ENCODE measurements around the gene CPT1A. TPM values are rescaled to one million over a fixed set of nuclear protein-coding genes. Genes with fewer than 3 reads are reported as not detected.

CPT1A gene
- polyA plus RNA-seq, 1 donor (not counting 4 experiments of a cell fraction or from before 2014, with no cell fraction given) = 12.9 TPM

- Histone ChIP-seq H3K36me3 (ENCODE audit: control insufficient read depth in 2 of 2, extremely low read depth in 1 of 2, insufficient read depth in 2 of 2, low read length in 2 of 2) (peaks cover 0 to 9% of the 10 kb centered on the region in 2 experiments), H3K4me3 (ENCODE audit: control insufficient read depth in 2 of 3, extremely low read depth in 1 of 3, insufficient read depth in 2 of 3, low read depth in 1 of 3, low read length in 3 of 3) (no peak overlapping the region), H3K9me3 (ENCODE audit: control insufficient read depth, low read depth, low read length) (no peaks in the 10 kb centered on the region), H3K27me3 (ENCODE audit: control insufficient read depth, extremely low read depth, insufficient read depth, low read length) (no peaks in the 10 kb centered on the region), H2AFZ (ENCODE audit: control insufficient read depth, low read length) (no peak overlapping the region), H3K9me1 (ENCODE audit: control insufficient read depth, extremely low read depth, insufficient read depth, low read length) (no peaks in the 10 kb centered on the region), H3K9ac (ENCODE audit: control insufficient read depth, extremely low read depth, insufficient read depth, low read length) (no peak overlapping the region), H3K4me2 (ENCODE audit: control insufficient read depth, extremely low read depth, insufficient read depth, low read depth, low read length) (no peak overlapping the region), H3K27ac (ENCODE audit: control insufficient read depth, insufficient read depth, low read length) (no peak overlapping the region), H3K4me1 (ENCODE audit: control insufficient read depth, extremely low read depth, insufficient read depth, low read length) (no peaks in the 10 kb centered on the region), H4K20me1 (ENCODE audit: control insufficient read depth, extremely low read depth, insufficient read depth, low read length) (no peaks in the 10 kb centered on the region), H3K79me2 (ENCODE audit: control insufficient read depth, insufficient read depth, low read length) (no peaks in the 10 kb centered on the region)
- DNase-seq (ENCODE audit: low read depth, low spot score) (no peak), FAIRE-seq (no peak)
- dilution Hi-C loops (cut with MboI; ENCODE audit: extremely low pct_ligation_motif_present, low sequenced_read_pairs) = no loop called here
- TF ChIP-seq, protein P1, sequence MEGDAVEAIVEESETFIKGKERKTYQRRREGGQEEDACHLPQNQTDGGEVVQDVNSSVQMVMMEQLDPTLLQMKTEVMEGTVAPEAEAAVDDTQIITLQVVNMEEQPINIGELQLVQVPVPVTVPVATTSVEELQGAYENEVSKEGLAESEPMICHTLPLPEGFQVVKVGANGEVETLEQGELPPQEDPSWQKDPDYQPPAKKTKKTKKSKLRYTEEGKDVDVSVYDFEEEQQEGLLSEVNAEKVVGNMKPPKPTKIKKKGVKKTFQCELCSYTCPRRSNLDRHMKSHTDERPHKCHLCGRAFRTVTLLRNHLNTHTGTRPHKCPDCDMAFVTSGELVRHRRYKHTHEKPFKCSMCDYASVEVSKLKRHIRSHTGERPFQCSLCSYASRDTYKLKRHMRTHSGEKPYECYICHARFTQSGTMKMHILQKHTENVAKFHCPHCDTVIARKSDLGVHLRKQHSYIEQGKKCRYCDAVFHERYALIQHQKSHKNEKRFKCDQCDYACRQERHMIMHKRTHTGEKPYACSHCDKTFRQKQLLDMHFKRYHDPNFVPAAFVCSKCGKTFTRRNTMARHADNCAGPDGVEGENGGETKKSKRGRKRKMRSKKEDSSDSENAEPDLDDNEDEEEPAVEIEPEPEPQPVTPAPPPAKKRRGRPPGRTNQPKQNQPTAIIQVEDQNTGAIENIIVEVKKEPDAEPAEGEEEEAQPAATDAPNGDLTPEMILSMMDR (optimal IDR thresholded peaks at IDR 0.05 in 1 of 3, IDR thresholded peaks at IDR 0.05 in 1 of 3, conservative IDR thresholded peaks at IDR 0.05 in 1 of 3; ENCODE audit: extremely low read depth in 1 of 3, insufficient read depth in 2 of 3, low read length in 3 of 3) = no peak
- TF ChIP-seq EZH2 (IDR thresholded peaks at IDR 0.05; ENCODE audit: low read length) = no peak
These were observed 49.2 kb downstream of the CPT1A start for GRCh38 chr11:68792400-68792966.

- Histone ChIP-seq H3K9me1 (ENCODE audit: control insufficient read depth, extremely low read depth, insufficient read depth, low read length) (no peaks in the 10 kb centered on the region), H2AFZ (ENCODE audit: control insufficient read depth, low read length) (no peak overlapping the region), H3K4me3 (ENCODE audit: control insufficient read depth in 2 of 3, extremely low read depth in 1 of 3, insufficient read depth in 2 of 3, low read depth in 1 of 3, low read length in 3 of 3) (no peak overlapping the region), H3K79me2 (ENCODE audit: control insufficient read depth, insufficient read depth, low read length) (no peaks in the 10 kb centered on the region), H4K20me1 (ENCODE audit: control insufficient read depth, extremely low read depth, insufficient read depth, low read length) (no peaks in the 10 kb centered on the region), H3K27ac (ENCODE audit: control insufficient read depth, insufficient read depth, low read length) (no peak overlapping the region), H3K4me2 (ENCODE audit: control insufficient read depth, extremely low read depth, insufficient read depth, low read depth, low read length) (no peak overlapping the region), H3K36me3 (ENCODE audit: control insufficient read depth in 2 of 2, extremely low read depth in 1 of 2, insufficient read depth in 2 of 2, low read length in 2 of 2) (peaks cover 0 to 19% of the 10 kb centered on the region in 2 experiments), H3K27me3 (ENCODE audit: control insufficient read depth, extremely low read depth, insufficient read depth, low read length) (no peaks in the 10 kb centered on the region), H3K4me1 (ENCODE audit: control insufficient read depth, extremely low read depth, insufficient read depth, low read length) (no peaks in the 10 kb centered on the region), H3K9me3 (ENCODE audit: control insufficient read depth, low read depth, low read length) (no peaks in the 10 kb centered on the region), H3K9ac (ENCODE audit: control insufficient read depth, extremely low read depth, insufficient read depth, low read length) (no peak overlapping the region)
- DNase-seq (ENCODE audit: low read depth, low spot score) = no peak
- FAIRE-seq = no peak
- dilution Hi-C loops (cut with MboI; ENCODE audit: extremely low pct_ligation_motif_present, low sequenced_read_pairs) = no loop called here
- TF ChIP-seq, protein P1 (optimal IDR thresholded peaks at IDR 0.05 in 1 of 3, IDR thresholded peaks at IDR 0.05 in 1 of 3, conservative IDR thresholded peaks at IDR 0.05 in 1 of 3; ENCODE audit: extremely low read depth in 1 of 3, insufficient read depth in 2 of 3, low read length in 3 of 3) = no peak
- no peak for TF ChIP-seq EZH2 (IDR thresholded peaks at IDR 0.05; ENCODE audit: low read length)
These were observed 57.1 kb downstream of the CPT1A start for GRCh38 chr11:68784653-68785052.
